Stomach (tissue), 9 donors: ENCODE measurements around the gene METTL16. TPM values are rescaled to one million over a fixed set of nuclear protein-coding genes. Genes with fewer than 3 reads are reported as not detected.

Experiments
- DNase-seq, 2 donors: peaks; one replicate each; pipeline versions ENCODE4 v3.0.0 to v3.0.0-alpha.2; 2013 to 2019
- H3K27ac ChIP-seq, 5 donors: fragments of 200-600 bp in 4 of 5; sonication (generic) in 4 of 5; one replicate each; pipeline ENCODE4 v1.5.1; 2013 to 2019; ENCODE audit warnings: mild to moderate bottlenecking in 1 of 5, moderate library complexity in 1 of 5
- H3K27me3 ChIP-seq, 3 donors: fragments of 200-600 bp; sonication (generic); one replicate each; pipeline ENCODE4 v1.5.1; 2017 to 2019; ENCODE audit warnings: mixed run types in 1 of 3
- H3K36me3 ChIP-seq, 4 donors: fragments of 200-600 bp; sonication (generic); 1 replicate in 3 of 4; 2 replicates in 1 of 4; pipeline ENCODE4 v1.5.1; 2016 to 2019
- H3K4me1 ChIP-seq, 4 donors: fragments of 200-600 bp; sonication (generic); one replicate each; pipeline ENCODE4 v1.5.1; 2016 to 2019
- H3K4me3 ChIP-seq, 4 donors: fragments of 200-600 bp; sonication (generic) in 3 of 4; one replicate each; pipeline ENCODE4 v1.5.1; 2016 to 2019; ENCODE audit warnings: mild to moderate bottlenecking in 1 of 4
- H3K9me3 ChIP-seq, 4 donors: fragments of 200-600 bp; sonication (generic); one replicate each; pipeline ENCODE4 v1.5.1; 2016 to 2019
- EP300 ChIP-seq: sonication (generic); formaldehyde crosslinking; IDR thresholded peaks from one replicate; pipeline ENCODE4 v1.6.1; 2017; ENCODE audit warnings: antibody characterized with exemption
- POLR2A ChIP-seq, 4 donors: fragments of 450-650 bp; IDR thresholded peaks; one replicate each; pipeline ENCODE4 v1.6.1; 2016; ENCODE audit warnings: antibody characterized with exemption in 4 of 4, control low read depth in 2 of 4, mild to moderate bottlenecking in 1 of 4, moderate library complexity in 1 of 4
- POLR2AphosphoS5 ChIP-seq, 3 donors: sonication (generic); formaldehyde crosslinking; IDR thresholded peaks; one replicate each; pipeline ENCODE4 v1.6.1; 2016; ENCODE audit warnings: antibody characterized with exemption in 3 of 3
- WGBS, 5 donors: extraction: QIAGEN DNeasy Blood & Tissue Kit in 3 of 5; methylation state at CpG; one replicate each; pipeline versions ENCODE4 v1.1.5 to v1.1.7; 2013 to 2018; 5-methylcytosine and 5-hydroxymethylcytosine counted together
- intact Hi-C: fragments of 100-400 bp; cut with DNase I; formaldehyde crosslinking; loops from one replicate; pipeline ENCODE4 v1.15.1; 2023; ENCODE audit warnings: low total_unique reads
- polyA plus RNA-seq, 3 donors: library from polyadenylated mRNA; stranded (reverse); fragments of 200-250 nt; gene quantifications; one replicate each; pipeline ENCODE4 v1.2.3, GENCODE V29; 2013
- total RNA-seq, 5 donors: library from RNA; depleted of rRNA; stranded (reverse); fragments of >200 nt; gene quantifications; one replicate each; pipeline versions ENCODE4 v1.1.0 to v1.2.3, GENCODE V29; 2014 to 2016
- TF ChIP-seq, protein P1 (sequence below), 7 experiments: fragments of 450-650 bp in 4 of 7; fragments of 200-600 bp in 3 of 7; sonication (generic) in 3 of 7; IDR thresholded peaks; one replicate each; pipeline ENCODE4 v1.5.1; 2016 to 2019; ENCODE audit warnings: antibody characterized with exemption in 7 of 7, control low read depth in 2 of 7, mild to moderate bottlenecking in 1 of 7
- donor health status: healthy with polysubstance abuse.
- donor health status: Bipolar disorder and iron deficiency.
- donor health status: healthy.

The METTL16 gene
- total and polyA plus RNA-seq, 8 donors: 11.3 to 108 (median 16.6) TPM

- H3K4me1 ChIP-seq: peaks cover 32 to 69% (median 48%) of the 10 kb centered on the region in 4 donors
- H3K36me3 ChIP-seq: peaks cover 29 to 55% (median 53%) of the 10 kb centered on the region in 4 donors
- WGBS, 5 donors: 61 to 78% (median 70%) methylated on average over 13 to 18 of the region's 18 CpGs
Observed at GRCh38 chr17:2385240-2386210, 126.2 kb downstream of the METTL16 start.

GRCh38 chr17:2384439-2385127, 127.1 kb downstream of the METTL16 start:
- intact Hi-C loops: loop anchor here (5.0 kb wide), 1 partner anchor 33 kb away; no protein-coding TSS in a partner anchor
- 72 to 84% (median 78%) methylated on average over 19 to 22 of the region's 22 CpGs for WGBS, 5 donors
- peaks cover 29 to 63% (median 61%) of the 10 kb centered on the region in 4 donors for H3K36me3 ChIP-seq
- DNase-seq: no peak
- no peak overlapping the region for H3K4me3 ChIP-seq
- no peaks in the 10 kb centered on the region for H3K27me3 ChIP-seq
- peaks cover 24 to 60% (median 41%) of the 10 kb centered on the region in 4 donors for H3K4me1 ChIP-seq
- H3K9me3 ChIP-seq: no peaks in the 10 kb centered on the region
- TF ChIP-seq POLR2AphosphoS5 (IDR thresholded peaks at IDR 0.05): no peak
- TF ChIP-seq EP300: no peak
- TF ChIP-seq, protein P1, sequence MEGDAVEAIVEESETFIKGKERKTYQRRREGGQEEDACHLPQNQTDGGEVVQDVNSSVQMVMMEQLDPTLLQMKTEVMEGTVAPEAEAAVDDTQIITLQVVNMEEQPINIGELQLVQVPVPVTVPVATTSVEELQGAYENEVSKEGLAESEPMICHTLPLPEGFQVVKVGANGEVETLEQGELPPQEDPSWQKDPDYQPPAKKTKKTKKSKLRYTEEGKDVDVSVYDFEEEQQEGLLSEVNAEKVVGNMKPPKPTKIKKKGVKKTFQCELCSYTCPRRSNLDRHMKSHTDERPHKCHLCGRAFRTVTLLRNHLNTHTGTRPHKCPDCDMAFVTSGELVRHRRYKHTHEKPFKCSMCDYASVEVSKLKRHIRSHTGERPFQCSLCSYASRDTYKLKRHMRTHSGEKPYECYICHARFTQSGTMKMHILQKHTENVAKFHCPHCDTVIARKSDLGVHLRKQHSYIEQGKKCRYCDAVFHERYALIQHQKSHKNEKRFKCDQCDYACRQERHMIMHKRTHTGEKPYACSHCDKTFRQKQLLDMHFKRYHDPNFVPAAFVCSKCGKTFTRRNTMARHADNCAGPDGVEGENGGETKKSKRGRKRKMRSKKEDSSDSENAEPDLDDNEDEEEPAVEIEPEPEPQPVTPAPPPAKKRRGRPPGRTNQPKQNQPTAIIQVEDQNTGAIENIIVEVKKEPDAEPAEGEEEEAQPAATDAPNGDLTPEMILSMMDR (IDR thresholded peaks at IDR 0.05): no peak
- TF ChIP-seq POLR2A (IDR thresholded peaks at IDR 0.05): no peak
- peak overlapping the region in 2 of 5 donors; percentile 39 to 55 for H3K27ac ChIP-seq

More at GRCh38 chr17:2385240-2386210, 126.2 kb downstream of the METTL16 start:
- DNase-seq: no peak
- Histone ChIP-seq H3K9me3 (no peaks in the 10 kb centered on the region), H3K27me3 (no peaks in the 10 kb centered on the region), H3K4me3 (no peak overlapping the region), H3K27ac (peak overlapping the region in 3 of 5 donors; percentile 37 to 55 (median 39))
- TF ChIP-seq EP300: no peak
- no peak for TF ChIP-seq POLR2A (IDR thresholded peaks at IDR 0.05)
- TF ChIP-seq, protein P1 (IDR thresholded peaks at IDR 0.05): no peak
- TF ChIP-seq POLR2AphosphoS5 (IDR thresholded peaks at IDR 0.05): no peak
- intact Hi-C loops: no loop called here

DNA sequence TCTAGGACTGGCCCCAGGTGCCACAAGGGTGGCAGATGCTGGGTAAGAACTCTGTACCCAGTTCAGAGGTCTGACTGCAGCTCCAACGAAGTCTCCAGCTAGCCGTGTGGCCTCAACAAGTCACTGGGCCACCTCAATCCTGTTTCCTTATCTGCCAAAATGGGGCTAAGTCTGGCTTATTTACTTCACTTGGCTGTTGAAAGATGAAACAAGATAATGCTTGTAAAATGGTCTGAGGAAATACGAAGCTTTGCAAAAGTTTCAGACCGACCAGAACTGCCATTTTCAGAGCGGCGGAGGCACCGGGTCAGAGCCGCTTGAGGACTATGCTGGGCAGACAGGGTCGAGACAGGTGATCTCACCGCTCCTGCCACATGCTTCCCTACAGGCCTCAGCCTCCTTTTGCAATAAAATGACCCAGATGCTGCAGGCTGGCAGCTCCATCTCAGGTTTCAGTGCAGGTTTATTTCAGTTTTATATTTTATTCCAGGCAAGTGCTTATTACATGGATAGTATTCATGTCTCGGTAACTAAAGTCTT, 128.0 kb downstream of the METTL16 start:
- H3K27me3 ChIP-seq: no peaks in the 10 kb centered on the region
- no peak for TF ChIP-seq POLR2A (IDR thresholded peaks at IDR 0.05)
- no peak for TF ChIP-seq POLR2AphosphoS5 (IDR thresholded peaks at IDR 0.05)
- no peak for TF ChIP-seq EP300
- TF ChIP-seq, protein P1 (IDR thresholded peaks at IDR 0.05): no peak
- H3K36me3 ChIP-seq: peaks cover 34 to 72% (median 66%) of the 10 kb centered on the region in 4 donors
- no peaks in the 10 kb centered on the region for H3K9me3 ChIP-seq
- H3K27ac ChIP-seq: peak overlapping the region in 4 of 5 donors; percentile 20 to 67 (median 35)
- H3K4me1 ChIP-seq: peaks cover 24 to 51% (median 38%) of the 10 kb centered on the region in 4 donors
- no peak overlapping the region for H3K4me3 ChIP-seq
- intact Hi-C loops: loop anchor here (5.0 kb wide), 1 partner anchor 34 kb away; no protein-coding TSS in a partner anchor
- WGBS, 5 donors: 65 to 74% (median 68%) methylated on average over 11 of the region's 11 CpGs
- DNase-seq: no peak
